ENCODE measurements around the gene HM13. TPM values are rescaled to one million over a fixed set of nuclear protein-coding genes. Genes with fewer than 3 reads are reported as not detected.
A peak's percentile ranks its signal among the peaks of the same experiment; 100 is the strongest.

The HM13 gene
- total and polyA plus RNA-seq, 2 donors (not counting 3 experiments of a cell fraction or from before 2014, with no cell fraction given), result 211 to 218 TPM

DNA sequence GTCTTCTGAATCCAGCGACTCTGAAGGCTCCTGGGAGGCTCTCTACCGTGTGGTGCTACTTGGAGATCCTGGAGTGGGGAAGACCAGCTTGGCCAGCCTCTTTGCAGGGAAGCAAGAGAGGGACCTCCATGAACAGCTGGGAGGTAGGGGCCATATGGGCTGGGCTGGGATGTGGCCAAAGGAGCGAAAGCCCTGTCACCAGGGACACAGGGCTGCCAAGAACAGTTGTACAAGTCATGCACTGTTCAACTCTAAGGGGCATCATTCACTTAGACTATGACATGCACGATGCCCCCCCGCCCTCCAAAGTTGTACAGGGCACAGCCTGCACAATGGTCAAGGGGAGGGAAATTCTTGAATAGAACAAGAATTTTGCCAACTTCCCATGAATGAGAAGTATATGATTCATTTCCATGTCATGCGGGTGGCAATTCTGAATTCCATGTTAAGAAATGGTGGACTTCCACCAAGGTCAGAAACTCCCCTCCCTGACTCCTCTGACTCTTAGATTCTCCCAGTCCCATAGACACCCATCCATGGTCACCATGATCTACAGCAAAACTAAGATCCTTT, 37.5 kb upstream of the HM13 start:
- Histone ChIP-seq H3K79me2 (ENCODE audit: control insufficient read depth, insufficient read depth, low read length) (no peaks in the 10 kb centered on the region), H3K27me3 (ENCODE audit: control insufficient read depth in 2 of 2, insufficient read depth in 2 of 2, low read length in 2 of 2) (peaks cover 9 to 11% of the 10 kb centered on the region in 2 experiments), H3K4me2 (ENCODE audit: insufficient read depth, low read length) (no peak overlapping the region), H3K9me1 (replicated peaks; ENCODE audit: control insufficient read depth, extremely low read depth, insufficient read depth, low read length) (no peaks in the 10 kb centered on the region), H3K9ac (replicated peaks; ENCODE audit: extremely low read depth, insufficient read depth, low read length) (no peak overlapping the region), H3K4me3 (replicated peaks in 1 of 3; ENCODE audit: insufficient read depth in 1 of 3, low read depth in 1 of 3, low read length in 3 of 3) (no peak overlapping the region), H3K27ac (ENCODE audit: insufficient read depth, low read depth, low read length) (no peak overlapping the region), H2AFZ (ENCODE audit: low read depth, low read length) (no peak overlapping the region), H4K20me1 (replicated peaks; ENCODE audit: control insufficient read depth, extremely low read depth, insufficient read depth, low read length) (no peaks in the 10 kb centered on the region), H3K4me1 (ENCODE audit: control insufficient read depth, extremely low read depth, insufficient read depth, low read length) (peaks cover 2% of the 10 kb centered on the region), H3K36me3 (ENCODE audit: control insufficient read depth in 2 of 2, extremely low read depth in 1 of 2, insufficient read depth in 2 of 2, low read length in 2 of 2) (no peaks in the 10 kb centered on the region), H3K9me3 (replicated peaks; ENCODE audit: control insufficient read depth, insufficient read depth, low read length) (no peaks in the 10 kb centered on the region)
- CTCF ChIA-PET, result interaction anchor here (1.7 to 2.0 kb wide), 2 partner anchors 20 to 26 kb away, joined by 3 to 8 read pairs; no protein-coding TSS in a partner anchor
- dilution Hi-C loops (cut with MboI; ENCODE audit: extremely low pct_ligation_motif_present, low sequenced_read_pairs) (no loop called here), intact Hi-C loops (cut with micrococcal nuclease) (no loop called here)
- FAIRE-seq (no peak), DNase-seq (ENCODE audit: low read depth, low spot score) (no peak)
- TF ChIP-seq MYC (IDR thresholded peaks at IDR 0.05; ENCODE audit: low read depth, low read length) (no peak), EZH2 (IDR thresholded peaks at IDR 0.05; ENCODE audit: borderline replicate concordance, low read depth, low read length, severe bottlenecking) (no peak), FOS (IDR thresholded peaks at IDR 0.05; ENCODE audit: borderline replicate concordance, insufficient read depth, low read length) (peak; percentile 35), GATA2 (IDR thresholded peaks at IDR 0.05; ENCODE audit: insufficient read depth, insufficient read length, low read depth, low read length) (no peak), MAX (IDR thresholded peaks at IDR 0.05; ENCODE audit: insufficient read depth, insufficient read length) (no peak)
- BruUV-seq (replicated peaks), result no TSS peak
- POLR2A ChIA-PET, result no interaction called here

DNA sequence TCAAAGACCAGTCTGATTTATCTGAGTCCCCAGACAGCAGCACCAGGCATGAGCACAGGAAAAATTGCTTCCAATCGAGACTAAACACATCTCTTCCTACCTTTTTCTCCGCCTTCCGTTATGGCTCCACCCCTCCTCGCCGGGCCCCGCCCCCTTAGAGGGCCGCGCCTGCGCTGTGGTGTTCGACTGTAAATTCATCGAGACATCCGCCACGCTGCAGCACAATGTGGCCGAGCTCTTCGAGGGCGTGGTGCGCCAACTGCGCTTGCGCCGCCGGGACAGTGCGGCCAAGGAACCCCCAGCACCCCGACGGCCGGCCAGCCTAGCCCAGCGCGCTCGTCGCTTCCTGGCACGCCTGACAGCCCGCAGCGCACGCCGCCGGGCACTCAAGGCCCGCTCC, 30.2 kb upstream of the HM13 start:
- H3K27me3 ChIP-seq (ENCODE audit: control insufficient read depth in 2 of 2, insufficient read depth in 2 of 2, low read length in 2 of 2), result peaks cover 0 to 11% of the 10 kb centered on the region in 2 experiments
- DNase-seq (ENCODE audit: low read depth, low spot score) (peak; percentile 36), FAIRE-seq (no peak)
- no peaks in the 10 kb centered on the region for H3K4me1 ChIP-seq (ENCODE audit: control insufficient read depth, extremely low read depth, insufficient read depth, low read length)
- H3K9me1 ChIP-seq (replicated peaks; ENCODE audit: control insufficient read depth, extremely low read depth, insufficient read depth, low read length), result no peaks in the 10 kb centered on the region
- no peak overlapping the region for H3K4me2 ChIP-seq (ENCODE audit: insufficient read depth, low read length)
- H3K79me2 ChIP-seq (ENCODE audit: control insufficient read depth, insufficient read depth, low read length), result no peaks in the 10 kb centered on the region
- TF ChIP-seq, protein P1, sequence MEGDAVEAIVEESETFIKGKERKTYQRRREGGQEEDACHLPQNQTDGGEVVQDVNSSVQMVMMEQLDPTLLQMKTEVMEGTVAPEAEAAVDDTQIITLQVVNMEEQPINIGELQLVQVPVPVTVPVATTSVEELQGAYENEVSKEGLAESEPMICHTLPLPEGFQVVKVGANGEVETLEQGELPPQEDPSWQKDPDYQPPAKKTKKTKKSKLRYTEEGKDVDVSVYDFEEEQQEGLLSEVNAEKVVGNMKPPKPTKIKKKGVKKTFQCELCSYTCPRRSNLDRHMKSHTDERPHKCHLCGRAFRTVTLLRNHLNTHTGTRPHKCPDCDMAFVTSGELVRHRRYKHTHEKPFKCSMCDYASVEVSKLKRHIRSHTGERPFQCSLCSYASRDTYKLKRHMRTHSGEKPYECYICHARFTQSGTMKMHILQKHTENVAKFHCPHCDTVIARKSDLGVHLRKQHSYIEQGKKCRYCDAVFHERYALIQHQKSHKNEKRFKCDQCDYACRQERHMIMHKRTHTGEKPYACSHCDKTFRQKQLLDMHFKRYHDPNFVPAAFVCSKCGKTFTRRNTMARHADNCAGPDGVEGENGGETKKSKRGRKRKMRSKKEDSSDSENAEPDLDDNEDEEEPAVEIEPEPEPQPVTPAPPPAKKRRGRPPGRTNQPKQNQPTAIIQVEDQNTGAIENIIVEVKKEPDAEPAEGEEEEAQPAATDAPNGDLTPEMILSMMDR (IDR thresholded peaks at IDR 0.05; ENCODE audit: extremely low read depth in 1 of 2, insufficient read depth in 1 of 2, low read depth in 1 of 2, low read length in 2 of 2), result no peak
- TF ChIP-seq MAX (IDR thresholded peaks at IDR 0.05; ENCODE audit: insufficient read depth, insufficient read length), result peak; percentile 14
- H3K36me3 ChIP-seq (ENCODE audit: control insufficient read depth in 2 of 2, extremely low read depth in 1 of 2, insufficient read depth in 2 of 2, low read length in 2 of 2), result no peaks in the 10 kb centered on the region
- no peaks in the 10 kb centered on the region for H4K20me1 ChIP-seq (replicated peaks; ENCODE audit: control insufficient read depth, extremely low read depth, insufficient read depth, low read length)
- dilution Hi-C loops (cut with MboI; ENCODE audit: extremely low pct_ligation_motif_present, low sequenced_read_pairs), result no loop called here
- intact Hi-C loops (cut with micrococcal nuclease), result loop anchor here (2.0 kb wide), 1 partner anchor 31 kb away; the partner anchor contains the start of gene HM13
- no peak overlapping the region for H3K9ac ChIP-seq (replicated peaks; ENCODE audit: extremely low read depth, insufficient read depth, low read length)
- POLR2A ChIA-PET, result no interaction called here
- CTCF ChIA-PET, result interaction anchor here (3.4 kb wide), 1 partner anchor 19 kb away, joined by 18 read pairs; no protein-coding TSS in a partner anchor
- no peaks in the 10 kb centered on the region for H3K9me3 ChIP-seq (replicated peaks; ENCODE audit: control insufficient read depth, insufficient read depth, low read length)
- peak overlapping the region; percentile 59 for H2AFZ ChIP-seq (ENCODE audit: low read depth, low read length)
- H3K27ac ChIP-seq (ENCODE audit: insufficient read depth, low read depth, low read length), result no peak overlapping the region
- BruUV-seq (replicated peaks), result no TSS peak
- no peak overlapping the region for H3K4me3 ChIP-seq (replicated peaks in 1 of 3; ENCODE audit: insufficient read depth in 1 of 3, low read depth in 1 of 3, low read length in 3 of 3)

All from endothelial cell of umbilical vein (primary cell).